HepG2 (cell line): Measurements from ENCODE around the gene LYPD6. TPM values are rescaled to one million over a fixed set of nuclear protein-coding genes. Genes with fewer than 3 reads are reported as not detected.

Source experiments
- ATAC-seq: fragments of 200-7000 bp; cut with Tn5 transposase; 3 replicates; pipeline ENCODE4 v1.9.1; 2020; ENCODE audit warnings: mild to moderate bottlenecking, moderate library complexity
- BruUV-seq: library from RNA; stranded (reverse); fragments of 400-500 nt; replicated peaks from 2 replicates; lab custom pipeline; 2021; lab: Mats Ljungman, UMichigan
- CTCF ChIA-PET: fragments of 300-600 bp; formaldehyde crosslinking; extraction: SDS; loops from one replicate; lab custom pipeline; 2021; ENCODE audit warnings: low total read pairs, inconsistent platforms, low intra/inter-chr PET ratio; lab: Yijun Ruan, JAX
- POLR2A ChIA-PET: fragments of 350-600 bp; sonication (Branson Sonifier 250); formaldehyde crosslinking; loops from one replicate; lab custom pipeline; 2020; ENCODE audit warnings: antibody characterized with exemption, inconsistent platforms; lab: Yijun Ruan, JAX
- DNase-seq: peaks from one replicate; pipeline ENCODE4 v3.0.0-alpha.2; 2015; ENCODE audit warnings: low spot score
- FAIRE-seq: peaks from 3 replicates; lab custom pipeline; 2011; peaks lifted over from hg19 to GRCh38; lab: Jason Lieb, UNC
- H2AFZ ChIP-seq: one replicate; pipeline ENCODE4 v1.6.1; 2011; ENCODE audit warnings: low read length, inconsistent platforms
- H3K27ac ChIP-seq: fragments of 300-600 bp; 3 replicates; pipeline ENCODE4 v1.8.0; 2011; ENCODE audit warnings: mixed run types, mild to moderate bottlenecking, mixed read lengths, low read length, inconsistent platforms; ENCODE audit not compliant: insufficient read depth; ENCODE audit errors: extremely low read length
- H3K27me3 ChIP-seq, 2 experiments: fragments of 200-600 bp in 1 of 2; 2 replicates in 1 of 2; 3 replicates in 1 of 2; pipeline versions ENCODE4 v1.6.0 to v1.8.0; 2011; ENCODE audit warnings: low read length in 2 of 2, mild to moderate bottlenecking in 2 of 2, moderate library complexity in 2 of 2, inconsistent platforms in 1 of 2; ENCODE audit not compliant: insufficient read depth in 2 of 2, control insufficient read depth in 1 of 2
- H3K36me3 ChIP-seq, 2 experiments: fragments of 200-600 bp in 1 of 2; replicated peaks in 1 of 2; 2 replicates in 1 of 2; 3 replicates in 1 of 2; pipeline versions ENCODE4 v1.5.1 to v1.8.0; 2011; ENCODE audit warnings: low read length in 2 of 2, inconsistent platforms in 1 of 2; ENCODE audit not compliant: insufficient read depth in 2 of 2, control insufficient read depth in 1 of 2
- H3K4me1 ChIP-seq: 2 replicates; pipeline ENCODE4 v1.5.1; 2012; ENCODE audit warnings: low read length, inconsistent platforms; ENCODE audit not compliant: insufficient read depth
- H3K4me2 ChIP-seq: 2 replicates; pipeline ENCODE4 v1.6.0; 2011; ENCODE audit warnings: low read depth, low read length, inconsistent platforms
- H3K4me3 ChIP-seq, 3 experiments: fragments of 200-600 bp in 1 of 3; sonication (generic), shearing (Covaris generic) in 1 of 3; replicated peaks in 1 of 3; 2 replicates each; pipeline ENCODE4 v1.5.1; 2011 to 2016; ENCODE audit warnings: low read length in 3 of 3, inconsistent platforms in 2 of 3, low read depth in 2 of 3, mild to moderate bottlenecking in 2 of 3, control low read depth in 1 of 3, mixed read lengths in 1 of 3; ENCODE audit not compliant: insufficient read depth in 1 of 3
- H3K79me2 ChIP-seq: one replicate; pipeline ENCODE4 v1.6.1; 2011; ENCODE audit warnings: low read length, inconsistent platforms; ENCODE audit not compliant: insufficient read depth
- H3K9ac ChIP-seq: 2 replicates; pipeline ENCODE4 v1.6.0; 2011; ENCODE audit warnings: mild to moderate bottlenecking, low read depth, low read length, inconsistent platforms; ENCODE audit not compliant: insufficient read depth
- H3K9me3 ChIP-seq: 2 replicates; pipeline ENCODE4 v1.5.1; 2012; ENCODE audit warnings: mild to moderate bottlenecking, low read length
- H4K20me1 ChIP-seq: 2 replicates; pipeline ENCODE4 v1.6.0; 2011; ENCODE audit warnings: inconsistent platforms, mild to moderate bottlenecking, low read length, moderate library complexity; ENCODE audit not compliant: insufficient read depth
- ARID3A ChIP-seq: IDR thresholded peaks from 2 replicates; pipeline ENCODE4 v1.6.1; 2012; ENCODE audit warnings: low read depth, low read length, improper control_type of control experiment
- FOXP1 ChIP-seq, 2 experiments: fragments of 450-650 bp in 1 of 2; IDR thresholded peaks; 2 replicates each; pipeline ENCODE4 v1.6.1; 2017 to 2018; ENCODE audit warnings: antibody characterized with exemption in 1 of 2
- HCFC1 ChIP-seq: fragments of 150-350 bp; IDR thresholded peaks from 2 replicates; pipeline ENCODE4 v1.6.1; 2014; ENCODE audit warnings: low read depth, low read length
- HOXA3 ChIP-seq: sonication (generic); formaldehyde crosslinking; IDR thresholded peaks from 2 replicates; pipeline ENCODE4 v1.5.0; 2020; ENCODE audit warnings: missing genetic modification reagents
- LRRFIP1 ChIP-seq: sonication (generic); formaldehyde crosslinking; conservative IDR thresholded peaks from 2 replicates; pipeline ENCODE4 v1.4.0; 2020; ENCODE audit warnings: missing genetic modification reagents
- SOX13 ChIP-seq, 3 experiments: fragments of 450-650 bp in 1 of 3; sonication (generic) in 1 of 3; formaldehyde crosslinking in 1 of 3; IDR thresholded peaks in 2 of 3; conservative IDR thresholded peaks in 1 of 3; 2 replicates each; pipeline versions ENCODE4 v1.5.0 to v1.6.1; 2016 to 2020; ENCODE audit warnings: antibody characterized with exemption in 1 of 3, mild to moderate bottlenecking in 1 of 3, missing compliant biosample characterization in 1 of 3, missing genetic modification reagents in 1 of 3, moderate library complexity in 1 of 3
- SOX5 ChIP-seq: IDR thresholded peaks from 2 replicates; pipeline ENCODE4 v1.6.1; 2016; ENCODE audit warnings: borderline replicate concordance
- ZNF414 ChIP-seq: sonication (generic); formaldehyde crosslinking; IDR thresholded peaks from 2 replicates; pipeline ENCODE4 v1.5.0; 2020; ENCODE audit warnings: missing genetic modification reagents
- ZNF484 ChIP-seq: sonication (generic); formaldehyde crosslinking; IDR thresholded peaks from 2 replicates; pipeline ENCODE4 v1.5.1; 2020; ENCODE audit warnings: mild to moderate bottlenecking, low read depth, missing genetic modification reagents, borderline replicate concordance
- ZNF839 ChIP-seq: sonication (generic); formaldehyde crosslinking; IDR thresholded peaks from 2 replicates; pipeline ENCODE4 v1.4.0; 2020; ENCODE audit warnings: missing genetic modification reagents, mild to moderate bottlenecking, borderline replicate concordance
- WGBS: methylation state at CpG from one replicate; pipeline ENCODE4 v1.1.6; 2017; ENCODE audit warnings: low lambda C conversion rate; 5-methylcytosine and 5-hydroxymethylcytosine counted together
- in situ Hi-C: cut with HindIII; loops from 2 replicates; pipeline ENCODE4 v1.10.0; 2017; ENCODE audit warnings: low pct_unique_long_range_greater_than_20kb; ENCODE audit not compliant: extremely low pct_ligation_motif_present
- intact Hi-C: fragments of 100-400 bp; cut with micrococcal nuclease; formaldehyde crosslinking; loops from one replicate; pipeline ENCODE4 v1.10.0; 2022; ENCODE audit not compliant: unreplicated experiment
- polyA plus RNA-seq, 8 experiments: library from polyadenylated mRNA; depleted of rRNA in 3 of 8; stranded (reverse) in 7 of 8; unstranded in 1 of 8; fragments of >200 nt; fragmentation: Illumina TruSeq in 4 of 8; extraction: Trizol in 4 of 8; gene quantifications; 2 replicates each; pipeline versions ENCODE4 v1.2.1 to v1.2.3, GENCODE V29; 2011 to 2016; ENCODE audit warnings: low read depth in 4 of 8, missing spikeins in 1 of 8, mixed read lengths in 1 of 8; ENCODE audit not compliant: insufficient read depth in 1 of 8
- total RNA-seq, 5 experiments: library from RNA; depleted of rRNA; stranded (reverse); fragments of >200 nt; fragmentation: Illumina TruSeq; extraction: Trizol; gene quantifications; 2 replicates each; pipeline ENCODE4 v1.2.3, GENCODE V29; 2016; ENCODE audit warnings: low read depth in 1 of 5

LYPD6 gene
- total and polyA plus RNA-seq, 2 of the 13 experiments (the other 11 are each of a cell fraction or from before 2014, with no cell fraction given), result 0.01 to 0.07 TPM

GRCh38 chr2:149399934-149400615 lies 69.7 kb downstream of the LYPD6 start:
- Histone ChIP-seq H3K79me2 (no peaks in the 10 kb centered on the region), H3K9me3 (no peaks in the 10 kb centered on the region), H4K20me1 (no peaks in the 10 kb centered on the region), H3K4me3 (no peak overlapping the region), H3K9ac (no peak overlapping the region), H3K4me2 (no peak overlapping the region), H3K27me3 (no peaks in the 10 kb centered on the region), H2AFZ (no peak overlapping the region), H3K27ac (no peak overlapping the region), H3K4me1 (peaks cover 7% of the 10 kb centered on the region; the same call in 1 of the 2 replicates), H3K36me3 (no peaks in the 10 kb centered on the region)
- CTCF ChIA-PET, result no interaction called here
- peak; percentile 61 for ATAC-seq
- POLR2A ChIA-PET, result no interaction called here
- FAIRE-seq, result no peak
- no peak for DNase-seq
- WGBS, result 22% methylated on average over 13 of the region's 13 CpGs
- in situ Hi-C loops (no loop called here), intact Hi-C loops (no loop called here)
- no peak for TF ChIP-seq FOXP1 (IDR thresholded peaks at IDR 0.05)
- TF ChIP-seq FOXP1 (CRISPR knock-in tag; IDR thresholded peaks at IDR 0.05), result peak; percentile 15; the same call in 1 of the 2 replicates
- no peak for TF ChIP-seq SOX13 (IDR thresholded peaks at IDR 0.05)
- TF ChIP-seq SOX13 (CRISPR knock-in tag; conservative IDR thresholded peaks at IDR 0.05 in 1 of 2, IDR thresholded peaks at IDR 0.05 in 1 of 2), result 0 out of 4 replicates have a peak, but pooled peaks of 1 of the 2 experiments have one; percentile 15
- no peak for TF ChIP-seq HOXA3 (CRISPR knock-in tag)
- TF ChIP-seq ZNF414 (CRISPR knock-in tag), result no peak
- TF ChIP-seq HCFC1, result no peak
- TF ChIP-seq ZNF484, result no peak
- no peak for TF ChIP-seq LRRFIP1 (CRISPR knock-in tag)
- TF ChIP-seq SOX5 (CRISPR knock-in tag), result peak; percentile 32; the same call in 1 of the 2 replicates
- no peak for TF ChIP-seq ARID3A
- TF ChIP-seq ZNF839, result no peak
- no TSS peak for BruUV-seq
